Breast epithelium (tissue), 4 donors: ENCODE results near the gene LPAR1. TPM values are rescaled to one million over a fixed set of nuclear protein-coding genes. Genes with fewer than 3 reads are reported as not detected.

Experiments
- DNase-seq, 2 donors: peaks; one replicate each; pipeline ENCODE4 v3.0.0-alpha.2; 2019; ENCODE audit warnings: low spot score in 2 of 2
- H3K27ac ChIP-seq, 2 donors: fragments of 200-600 bp; sonication (generic) in 1 of 2; one replicate each; pipeline ENCODE4 v1.5.1; 2016 to 2019; ENCODE audit warnings: mild to moderate bottlenecking in 1 of 2
- H3K27me3 ChIP-seq, 2 donors: fragments of 200-600 bp; sonication (generic) in 1 of 2; one replicate each; pipeline versions ENCODE4 v1.5.1 to v1.6.0; 2017 to 2019; ENCODE audit warnings: control low read depth in 1 of 2, mild to moderate bottlenecking in 1 of 2
- H3K36me3 ChIP-seq: fragments of 200-600 bp; one replicate; pipeline ENCODE4 v1.5.1; 2019
- H3K4me1 ChIP-seq, 2 donors: fragments of 200-600 bp; sonication (generic); one replicate each; pipeline ENCODE4 v1.5.1; 2016 to 2019; ENCODE audit warnings: control low read depth in 1 of 2
- H3K4me3 ChIP-seq, 3 donors: fragments of 200-600 bp; sonication (generic); 1 replicate in 2 of 3; 2 replicates in 1 of 3; pipeline ENCODE4 v1.5.1; 2016 to 2019; ENCODE audit warnings: mild to moderate bottlenecking in 3 of 3, moderate library complexity in 2 of 3
- H3K9me3 ChIP-seq, 2 donors: fragments of 200-600 bp; sonication (generic) in 1 of 2; one replicate each; pipeline ENCODE4 v1.5.1; 2016 to 2019; ENCODE audit warnings: control low read depth in 1 of 2
- CTCF ChIP-seq, 3 donors: fragments of 450-650 bp; IDR thresholded peaks; one replicate each; pipeline ENCODE4 v1.5.1; 2016 to 2017; ENCODE audit warnings: antibody characterized with exemption in 3 of 3, mild to moderate bottlenecking in 3 of 3, moderate library complexity in 3 of 3
- POLR2A ChIP-seq: fragments of 450-650 bp; IDR thresholded peaks from one replicate; pipeline ENCODE4 v1.6.1; 2016; ENCODE audit warnings: antibody characterized with exemption, mild to moderate bottlenecking, moderate library complexity
- POLR2AphosphoS5 ChIP-seq, 3 donors: sonication (generic); formaldehyde crosslinking; IDR thresholded peaks; one replicate each; pipeline ENCODE4 v1.6.1; 2017; ENCODE audit warnings: antibody characterized with exemption in 3 of 3
- intact Hi-C: fragments of 100-400 bp; cut with DNase I; formaldehyde crosslinking; loops from one replicate; pipeline ENCODE4 v1.15.1; 2023; ENCODE audit warnings: low total_unique reads
- total RNA-seq, 3 donors: library from RNA; depleted of rRNA; stranded (reverse); fragments of >200 nt; gene quantifications; one replicate each; pipeline ENCODE4 v1.1.0, GENCODE V29; 2016

LPAR1 gene
- total RNA-seq, 3 donors from 2014 or later = 24.6 to 138 (median 79.3) TPM

GRCh38 chr9:110936237-110936636 lies 102.0 kb downstream of the LPAR1 start:
- Histone ChIP-seq H3K9me3 (no peaks in the 10 kb centered on the region), H3K27me3 (no peaks in the 10 kb centered on the region), H3K4me1 (no peaks in the 10 kb centered on the region), H3K27ac (peak overlapping the region in 1 of 2 donors; percentile 73), H3K4me3 (no peak overlapping the region), H3K36me3 (no peaks in the 10 kb centered on the region)
- no peak for DNase-seq
- intact Hi-C loops = no loop called here
- TF ChIP-seq POLR2AphosphoS5 (IDR thresholded peaks at IDR 0.05) = no peak
- TF ChIP-seq POLR2A = no peak
- no peak for TF ChIP-seq CTCF (IDR thresholded peaks at IDR 0.05)

GRCh38 chr9:110935829-110936228 lies 102.4 kb downstream of the LPAR1 start:
- peak overlapping the region in 1 of 2 donors; percentile 73 for H3K27ac ChIP-seq
- TF ChIP-seq POLR2A = no peak
- H3K36me3 ChIP-seq = no peaks in the 10 kb centered on the region
- H3K4me1 ChIP-seq = no peaks in the 10 kb centered on the region
- no peak for DNase-seq
- intact Hi-C loops = no loop called here
- no peak overlapping the region for H3K4me3 ChIP-seq
- no peaks in the 10 kb centered on the region for H3K27me3 ChIP-seq
- H3K9me3 ChIP-seq = no peaks in the 10 kb centered on the region

- H3K27ac ChIP-seq = peak overlapping the region; percentile 10 to 64
- TF ChIP-seq CTCF (IDR thresholded peaks at IDR 0.05) (no peak), POLR2A (no peak)
- intact Hi-C loops = no loop called here
- H3K4me3 ChIP-seq = no peak overlapping the region
- DNase-seq = no peak
- H3K4me1 ChIP-seq = no peaks in the 10 kb centered on the region
- no peaks in the 10 kb centered on the region for H3K27me3 ChIP-seq
- H3K36me3 ChIP-seq = no peaks in the 10 kb centered on the region
- no peaks in the 10 kb centered on the region for H3K9me3 ChIP-seq
Measured at GRCh38 chr9:110933350-110934001, 104.8 kb downstream of the LPAR1 start.

GRCh38 chr9:110932863-110933262 lies 105.4 kb downstream of the LPAR1 start:
- Histone ChIP-seq H3K4me3 (no peak overlapping the region), H3K9me3 (no peaks in the 10 kb centered on the region), H3K36me3 (no peaks in the 10 kb centered on the region), H3K27ac (peak overlapping the region in 1 of 2 donors; percentile 10), H3K4me1 (no peaks in the 10 kb centered on the region), H3K27me3 (no peaks in the 10 kb centered on the region)
- no peak for DNase-seq
- TF ChIP-seq POLR2A (no peak), POLR2AphosphoS5 (IDR thresholded peaks at IDR 0.05) (no peak), CTCF (IDR thresholded peaks at IDR 0.05) (no peak)
- intact Hi-C loops = no loop called here

- intact Hi-C loops = no loop called here
- no peak for DNase-seq
- TF ChIP-seq CTCF (IDR thresholded peaks at IDR 0.05) (no peak), POLR2A (no peak), POLR2AphosphoS5 (IDR thresholded peaks at IDR 0.05) (no peak)
Measured at GRCh38 chr9:110928599-110928998, 109.7 kb downstream of the LPAR1 start.

More at GRCh38 chr9:110928599-110928998, 109.7 kb downstream of the LPAR1 start:
- Histone ChIP-seq H3K27ac (no peak overlapping the region), H3K4me3 (no peak overlapping the region), H3K4me1 (no peaks in the 10 kb centered on the region), H3K36me3 (no peaks in the 10 kb centered on the region), H3K9me3 (no peaks in the 10 kb centered on the region), H3K27me3 (no peaks in the 10 kb centered on the region)
